HFF-Myc (cell line): ENCODE results near the gene NUP210.

ENCODE experiments used
- DNase-seq: peaks from one replicate; pipeline ENCODE4 v3.0.0-alpha.2; 2011; ENCODE audit warnings: low read depth; ENCODE audit errors: extremely low read depth
- H3K4me3 ChIP-seq: replicated peaks from 2 replicates; pipeline ENCODE4 v1.5.1; 2011; ENCODE audit warnings: low read depth, mild to moderate bottlenecking, control low read depth, low read length
- TF ChIP-seq, protein P1 (sequence below): IDR thresholded peaks from 2 replicates; pipeline ENCODE4 v1.5.1; 2012; ENCODE audit warnings: mild to moderate bottlenecking, low read depth, low read length, control low read depth; ENCODE audit errors: missing control alignments

The NUP210 gene

DNA sequence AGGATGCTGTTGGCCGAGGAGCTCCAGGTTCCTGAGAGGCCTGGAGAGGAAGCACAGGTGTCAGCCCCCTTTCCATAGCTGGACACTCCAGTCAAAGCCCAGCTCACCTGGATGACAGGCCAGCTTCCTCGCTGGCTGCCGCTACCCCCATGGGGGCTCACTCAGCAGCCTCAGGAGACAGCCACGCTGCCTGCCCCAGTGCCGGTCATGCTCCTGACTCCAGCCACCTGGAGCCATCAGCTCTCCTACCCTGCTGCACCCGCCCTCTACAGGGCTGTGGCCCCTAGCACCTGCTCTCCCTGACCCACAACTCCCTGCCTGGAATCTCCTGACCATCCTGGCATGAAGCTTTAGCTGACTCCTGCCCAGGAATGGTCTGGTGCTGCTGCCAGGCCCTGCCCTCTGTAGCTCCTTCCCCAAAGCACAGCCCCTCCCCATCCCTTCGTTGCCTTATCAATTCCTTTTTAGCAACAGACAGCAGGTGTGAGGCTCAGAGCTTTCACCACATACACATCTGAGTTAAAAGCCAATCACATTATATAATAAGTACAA is 94.2 kb downstream of the NUP210 start:
- H3K4me3 ChIP-seq, result no peak overlapping the region
- TF ChIP-seq, protein P1, sequence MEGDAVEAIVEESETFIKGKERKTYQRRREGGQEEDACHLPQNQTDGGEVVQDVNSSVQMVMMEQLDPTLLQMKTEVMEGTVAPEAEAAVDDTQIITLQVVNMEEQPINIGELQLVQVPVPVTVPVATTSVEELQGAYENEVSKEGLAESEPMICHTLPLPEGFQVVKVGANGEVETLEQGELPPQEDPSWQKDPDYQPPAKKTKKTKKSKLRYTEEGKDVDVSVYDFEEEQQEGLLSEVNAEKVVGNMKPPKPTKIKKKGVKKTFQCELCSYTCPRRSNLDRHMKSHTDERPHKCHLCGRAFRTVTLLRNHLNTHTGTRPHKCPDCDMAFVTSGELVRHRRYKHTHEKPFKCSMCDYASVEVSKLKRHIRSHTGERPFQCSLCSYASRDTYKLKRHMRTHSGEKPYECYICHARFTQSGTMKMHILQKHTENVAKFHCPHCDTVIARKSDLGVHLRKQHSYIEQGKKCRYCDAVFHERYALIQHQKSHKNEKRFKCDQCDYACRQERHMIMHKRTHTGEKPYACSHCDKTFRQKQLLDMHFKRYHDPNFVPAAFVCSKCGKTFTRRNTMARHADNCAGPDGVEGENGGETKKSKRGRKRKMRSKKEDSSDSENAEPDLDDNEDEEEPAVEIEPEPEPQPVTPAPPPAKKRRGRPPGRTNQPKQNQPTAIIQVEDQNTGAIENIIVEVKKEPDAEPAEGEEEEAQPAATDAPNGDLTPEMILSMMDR, result no peak
- no peak for DNase-seq

DNA sequence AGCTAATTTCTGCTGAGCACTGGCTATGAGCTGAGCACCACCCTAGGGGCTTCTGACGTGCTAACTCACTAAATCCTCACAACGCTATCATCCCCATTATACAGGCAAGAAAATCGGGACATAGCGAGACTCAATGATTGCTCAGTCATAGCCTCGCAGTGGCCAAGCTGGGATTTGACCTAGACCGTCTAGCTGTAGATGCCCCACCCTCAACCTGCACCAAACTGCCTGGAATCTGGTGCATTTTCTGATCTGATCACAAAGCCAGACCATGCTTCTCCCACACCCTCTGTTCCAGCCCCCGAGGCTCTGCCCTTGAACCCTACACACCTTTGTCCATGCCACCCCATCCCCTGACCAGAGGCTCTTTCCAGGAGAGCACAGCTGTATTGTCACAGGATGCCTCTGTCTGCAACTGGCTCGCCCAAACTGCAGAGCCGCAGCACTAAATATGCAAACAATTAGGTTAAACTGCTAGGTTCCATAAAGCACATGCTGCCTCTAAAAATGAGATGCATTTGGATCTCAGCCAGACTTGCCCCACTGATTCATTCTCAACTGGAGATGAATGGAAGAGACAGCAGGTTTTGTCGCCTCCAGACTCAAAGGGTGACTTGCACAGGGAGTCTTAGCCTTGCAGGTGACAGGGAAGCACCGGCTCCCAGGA is 95.2 kb downstream of the NUP210 start:
- TF ChIP-seq, protein P1, result no peak
- no peak for DNase-seq
- H3K4me3 ChIP-seq, result no peak overlapping the region

DNA sequence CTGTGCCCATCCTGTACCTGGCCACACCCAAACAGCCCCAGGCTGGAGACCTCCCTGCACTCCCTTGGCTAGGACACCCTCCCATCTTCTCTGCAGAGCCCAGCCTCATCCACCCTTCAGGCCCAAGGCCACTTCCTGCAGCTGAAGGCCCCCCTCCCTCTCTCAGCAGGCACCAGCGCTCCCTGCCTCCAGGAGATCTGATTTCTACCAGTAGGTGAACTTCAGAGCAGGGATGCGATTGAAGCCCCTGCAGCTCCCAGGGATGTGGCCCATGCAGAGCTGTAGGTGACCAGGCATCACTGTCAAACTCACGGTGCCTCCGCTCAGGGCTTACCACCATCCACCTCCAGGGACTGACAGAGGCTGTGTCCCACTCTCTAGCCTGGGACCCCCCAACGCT is 96.3 kb downstream of the NUP210 start:
- H3K4me3 ChIP-seq, result no peak overlapping the region
- TF ChIP-seq, protein P1, result no peak
- no peak for DNase-seq

DNA sequence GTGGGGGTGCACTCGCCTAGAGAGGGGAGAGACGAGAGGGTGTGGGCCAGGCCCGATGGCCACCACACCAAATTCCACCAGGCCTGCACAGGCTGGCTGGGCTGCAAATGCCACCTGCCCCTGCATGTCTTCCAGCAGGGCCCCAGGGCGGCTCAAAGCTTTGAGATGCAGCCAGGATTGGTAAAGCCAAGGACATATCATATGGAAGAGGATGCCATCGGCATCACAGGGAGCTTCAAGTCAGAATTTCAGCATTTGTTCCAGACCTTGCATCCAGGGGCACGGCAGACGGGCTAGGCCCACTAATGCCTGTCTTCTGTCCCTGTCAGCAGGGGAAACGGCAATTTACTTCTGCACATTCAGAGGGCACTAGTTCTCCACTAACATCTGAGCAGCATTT is 97.8 kb downstream of the NUP210 start:
- H3K4me3 ChIP-seq, result no peak overlapping the region
- no peak for DNase-seq

DNA sequence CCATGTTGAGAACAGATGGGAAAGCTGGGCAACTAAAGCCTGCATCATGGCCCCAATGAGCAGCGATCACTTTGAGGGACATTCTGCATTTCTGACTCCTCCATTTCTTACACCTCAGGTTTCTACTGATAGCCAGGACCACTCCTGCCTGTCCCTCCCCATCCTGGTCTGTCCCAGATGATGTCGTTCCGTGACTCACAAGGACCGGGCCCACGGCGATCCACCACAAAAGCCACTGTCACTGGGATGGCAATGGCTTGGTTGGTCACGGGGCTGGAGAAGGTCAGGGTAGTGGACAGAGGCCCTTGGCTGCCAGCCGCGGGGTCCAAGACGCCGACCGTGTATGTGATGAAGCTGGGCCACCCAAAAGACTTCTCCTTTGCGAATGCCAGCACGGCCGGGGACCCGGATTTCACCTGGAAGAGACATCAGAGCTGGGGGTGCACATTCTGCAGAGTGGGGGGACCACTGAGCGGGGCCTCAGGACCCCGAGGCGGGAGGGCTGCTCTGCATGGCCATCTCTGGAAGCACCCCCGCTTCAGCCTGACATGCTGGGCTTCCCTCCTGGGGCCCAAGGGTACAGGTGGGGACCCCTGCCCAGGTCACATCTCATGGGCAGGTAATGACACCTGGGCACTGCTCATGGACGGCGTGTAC is 100.4 kb downstream of the NUP210 start:
- DNase-seq, result no peak
- TF ChIP-seq, protein P1, result no peak
- no peak overlapping the region for H3K4me3 ChIP-seq

More for the DNA sequence above, 97.8 kb downstream of the NUP210 start:
- TF ChIP-seq, protein P1, result no peak

DNA sequence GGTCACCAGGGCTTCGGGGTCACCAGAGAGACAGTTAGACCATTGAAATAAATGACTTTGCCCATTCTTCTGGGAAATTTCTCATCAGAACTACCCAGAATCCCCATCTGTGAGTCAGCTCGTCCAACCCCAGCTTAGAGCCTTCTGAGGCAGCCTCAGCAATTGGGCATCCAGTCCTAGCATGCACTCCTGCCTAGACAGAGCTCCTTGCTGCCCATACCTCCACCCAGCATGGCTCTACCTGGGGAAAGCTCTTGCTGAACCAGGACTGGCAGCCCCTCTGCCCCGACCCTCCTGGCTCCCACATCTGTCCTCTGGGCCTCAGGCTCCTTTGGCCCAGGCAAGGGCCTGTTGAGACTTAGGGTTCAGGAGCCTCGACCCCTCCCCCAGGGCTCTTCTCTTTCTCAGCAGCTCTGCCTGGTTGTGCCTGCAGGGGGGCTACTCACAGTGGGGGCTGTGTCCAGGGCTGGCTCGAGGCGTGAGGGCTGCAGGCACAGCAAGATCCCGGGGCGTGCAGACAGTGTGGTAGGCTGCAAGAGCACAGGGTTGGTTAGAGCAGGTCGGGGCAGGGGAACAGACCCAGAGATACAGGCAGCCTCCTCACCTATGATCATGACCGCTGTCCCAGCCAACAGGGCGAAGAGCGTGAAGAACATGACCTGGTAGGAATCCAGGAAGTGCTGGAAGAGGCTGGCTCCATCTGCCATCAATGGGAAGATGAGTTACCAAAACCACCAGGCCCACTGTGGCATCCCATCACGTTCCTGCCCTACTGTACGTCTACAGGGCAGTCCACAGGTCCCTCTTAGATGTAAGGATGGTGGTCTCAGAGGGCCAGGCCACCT is 101.3 kb downstream of the NUP210 start:
- TF ChIP-seq, protein P1, result no peak
- no peak overlapping the region for H3K4me3 ChIP-seq
- no peak for DNase-seq
